Osteocyte (in vitro differentiated cells): ENCODE results near the gene NFE2L3. TPM values are rescaled to one million over a fixed set of nuclear protein-coding genes. Genes with fewer than 3 reads are reported as not detected.

Experiments used
- DNase-seq: peaks from one replicate; pipeline ENCODE4 v3.0.0; 2021; ENCODE audit warnings: mixed read lengths; ENCODE audit not compliant: unreplicated experiment; ENCODE audit errors: extremely low spot score
- H3K27ac Mint-ChIP-seq: one replicate; pipeline ENCODE4 v1.8.0; 2021; ENCODE audit warnings: mild to moderate bottlenecking, mixed read lengths; ENCODE audit not compliant: unreplicated experiment
- H3K27me3 Mint-ChIP-seq: one replicate; pipeline ENCODE4 v1.8.0; 2021; ENCODE audit warnings: mixed read lengths; ENCODE audit not compliant: unreplicated experiment
- H3K36me3 Mint-ChIP-seq: one replicate; pipeline ENCODE4 v1.8.0; 2021; ENCODE audit warnings: mixed read lengths; ENCODE audit not compliant: unreplicated experiment
- H3K4me1 Mint-ChIP-seq: one replicate; pipeline ENCODE4 v1.8.0; 2021; ENCODE audit warnings: mixed read lengths; ENCODE audit not compliant: unreplicated experiment
- H3K4me3 Mint-ChIP-seq: one replicate; pipeline ENCODE4 v1.8.0; 2021; ENCODE audit warnings: mild to moderate bottlenecking, moderate library complexity, mixed read lengths; ENCODE audit not compliant: unreplicated experiment
- H3K9me3 Mint-ChIP-seq: one replicate; pipeline ENCODE4 v1.8.0; 2021; ENCODE audit warnings: mixed read lengths; ENCODE audit not compliant: unreplicated experiment
- CTCF ChIP-seq: fragments of 200-600 bp; sonication (generic); IDR thresholded peaks from 2 replicates; pipeline ENCODE4 v1.5.0; 2021; ENCODE audit warnings: antibody characterized with exemption, mild to moderate bottlenecking, moderate library complexity
- total RNA-seq: library from RNA; stranded (reverse); gene quantifications from 2 replicates; pipeline ENCODE4 v1.2.1, GENCODE V29; 2021

The NFE2L3 gene
- total RNA-seq, 1 donor from 2014 or later, result 0.78 TPM

- H3K27ac Mint-ChIP-seq, result peak overlapping the region; percentile 89
- H3K27me3 Mint-ChIP-seq, result no peaks in the 10 kb centered on the region
- no peak for TF ChIP-seq CTCF
- peak overlapping the region; percentile 88 for H3K4me3 Mint-ChIP-seq
- peaks cover 39% of the 10 kb centered on the region for H3K4me1 Mint-ChIP-seq
- no peaks in the 10 kb centered on the region for H3K9me3 Mint-ChIP-seq
- H3K36me3 Mint-ChIP-seq, result peaks cover 51% of the 10 kb centered on the region
- DNase-seq, result no peak
These were observed 51.0 kb downstream of the NFE2L3 start for GRCh38 chr7:26203016-26203415.

- no peak overlapping the region for H3K27ac Mint-ChIP-seq
- peaks cover 62% of the 10 kb centered on the region for H3K36me3 Mint-ChIP-seq
- TF ChIP-seq CTCF, result no peak
- H3K27me3 Mint-ChIP-seq, result no peaks in the 10 kb centered on the region
- no peaks in the 10 kb centered on the region for H3K9me3 Mint-ChIP-seq
- H3K4me1 Mint-ChIP-seq, result peaks cover 37% of the 10 kb centered on the region
- DNase-seq, result no peak
- H3K4me3 Mint-ChIP-seq, result no peak overlapping the region
These were observed 56.0 kb downstream of the NFE2L3 start for GRCh38 chr7:26208040-26208439.

GRCh38 chr7:26212921-26213718 lies 61.1 kb downstream of the NFE2L3 start:
- Mint-ChIP-seq H3K27ac (no peak overlapping the region), H3K36me3 (peaks cover 43% of the 10 kb centered on the region), H3K27me3 (no peaks in the 10 kb centered on the region), H3K4me3 (no peak overlapping the region), H3K4me1 (no peaks in the 10 kb centered on the region), H3K9me3 (no peaks in the 10 kb centered on the region)
- DNase-seq, result no peak
- no peak for TF ChIP-seq CTCF

GRCh38 chr7:26213807-26214515 lies 62.0 kb downstream of the NFE2L3 start:
- H3K4me3 Mint-ChIP-seq, result no peak overlapping the region
- H3K27ac Mint-ChIP-seq, result no peak overlapping the region
- H3K4me1 Mint-ChIP-seq, result no peaks in the 10 kb centered on the region
- H3K9me3 Mint-ChIP-seq, result no peaks in the 10 kb centered on the region
- no peaks in the 10 kb centered on the region for H3K27me3 Mint-ChIP-seq
- H3K36me3 Mint-ChIP-seq, result peaks cover 38% of the 10 kb centered on the region
- no peak for TF ChIP-seq CTCF
- DNase-seq, result no peak

- Mint-ChIP-seq H3K36me3 (peaks cover 20% of the 10 kb centered on the region), H3K27ac (no peak overlapping the region), H3K4me3 (no peak overlapping the region), H3K9me3 (no peaks in the 10 kb centered on the region), H3K27me3 (no peaks in the 10 kb centered on the region), H3K4me1 (no peaks in the 10 kb centered on the region)
- DNase-seq, result no peak
- no peak for TF ChIP-seq CTCF
These were observed 64.1 kb downstream of the NFE2L3 start for GRCh38 chr7:26216049-26216448.
